ENCODE data around the gene B4GALNT4. TPM values are rescaled to one million over a fixed set of nuclear protein-coding genes. Genes with fewer than 3 reads are reported as not detected.

B4GALNT4 gene
- total and polyA plus RNA-seq, 2 of the 8 experiments (the other 6 are each of a cell fraction or from before 2014, with no cell fraction given): 40.9 to 76.3 TPM

DNA sequence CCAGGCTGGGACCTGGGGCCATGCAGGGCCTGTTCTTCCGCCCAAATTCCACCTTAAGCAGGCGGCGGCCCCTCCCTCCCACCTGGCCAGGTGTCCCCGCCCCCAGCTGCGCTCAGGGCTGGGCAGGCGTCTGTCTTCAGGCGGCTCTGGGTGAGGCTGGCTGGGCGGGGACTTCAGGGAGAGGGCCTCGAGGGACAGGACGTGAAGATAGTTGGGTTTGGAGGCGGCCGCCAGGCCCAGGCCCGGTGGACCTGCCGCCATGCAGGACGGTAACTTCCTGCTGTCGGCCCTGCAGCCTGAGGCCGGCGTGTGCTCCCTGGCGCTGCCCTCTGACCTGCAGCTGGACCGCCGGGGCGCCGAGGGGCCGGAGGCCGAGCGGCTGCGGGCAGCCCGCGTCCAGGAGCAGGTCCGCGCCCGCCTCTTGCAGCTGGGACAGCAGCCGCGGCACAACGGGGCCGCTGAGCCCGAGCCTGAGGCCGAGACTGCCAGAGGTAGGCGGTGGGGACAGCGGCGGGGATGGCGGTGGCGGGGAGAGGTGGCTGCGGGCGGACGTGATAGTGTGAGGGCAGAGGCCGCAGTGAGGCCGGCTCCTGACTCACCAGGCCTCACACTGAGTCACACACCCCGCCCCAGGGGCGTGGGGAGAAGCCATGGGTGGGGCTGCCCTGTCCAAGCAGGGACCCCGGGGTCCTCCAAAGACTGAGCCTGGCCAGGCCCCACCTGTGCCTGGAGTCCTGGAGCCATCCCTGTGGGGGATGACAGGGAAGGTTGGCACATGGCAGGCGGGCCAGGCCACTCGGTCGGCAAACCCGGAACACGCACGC is 24.9 kb downstream of the B4GALNT4 start, which contains the start of gene PKP3:
Gene PKP3, plus strand, starts transcription at position 176 of the 824 bp plus-strand sequence. Its CDS starts 84 bp downstream, at position 260.
- Histone ChIP-seq H3K27ac (ENCODE audit: low read depth, low read length) (no peak within 1 kb of the TSS), H2BK12ac (ENCODE audit: low read depth, low read length) (peak within 1 kb of the TSS; percentile 81; the same call in 1 of the 2 replicates), H3K27me3 (replicated peaks in 1 of 4; ENCODE audit: control insufficient read depth in 3 of 4, extremely low read depth in 1 of 4, insufficient read depth in 3 of 4, low read length in 3 of 4) (no peaks in the 10 kb centered on the region), H3K79me2 (ENCODE audit: control insufficient read depth in 1 of 2, insufficient read depth in 2 of 2, low read length in 2 of 2) (no peaks in the 10 kb centered on the region), H2AFZ (ENCODE audit: low read length) (no peak within 1 kb of the TSS), H2BK15ac (ENCODE audit: low read length) (0 out of 2 replicates have a peak within 1 kb of the TSS, but pooled peaks have one; percentile 61), H3K18ac (ENCODE audit: extremely low read depth, low read length) (peak within 1 kb of the TSS; percentile 60), H2BK120ac (replicated peaks; ENCODE audit: low read depth, low read length) (no peak within 1 kb of the TSS), H3K4me1 (replicated peaks in 1 of 4; ENCODE audit: control insufficient read depth in 3 of 4, insufficient read depth in 4 of 4, low read length in 3 of 4) (peaks cover 6 to 15% (median 6%) of the 10 kb centered on the region in 4 experiments; a peak in 6 of 7 replicates), H4K20me1 (replicated peaks in 1 of 2; ENCODE audit: control insufficient read depth in 1 of 2, insufficient read depth in 2 of 2, low read length in 2 of 2) (peaks cover 2 to 13% of the 10 kb centered on the region in 2 experiments), H3K36me3 (ENCODE audit: control insufficient read depth in 2 of 4, insufficient read depth in 4 of 4, low read length in 3 of 4) (peaks cover 0 to 19% (median 0%) of the 10 kb centered on the region in 4 experiments; a peak in 2 of 8 replicates), H3K79me1 (ENCODE audit: low read depth, low read length) (peaks cover 2% of the 10 kb centered on the region; the same call in 1 of the 2 replicates), H2AK5ac (ENCODE audit: low read depth, low read length) (peak within 1 kb of the TSS; percentile 92; the same call in 1 of the 2 replicates), H3K4me3 (ENCODE audit: extremely low read depth in 1 of 4, insufficient read depth in 2 of 4, low read depth in 3 of 4, low read length in 4 of 4) (peak within 1 kb of the TSS; percentile 18 to 59 (median 33)), H3K4ac (replicated peaks; ENCODE audit: insufficient read length, low read depth, low read length) (peak within 1 kb of the TSS; percentile 85), H3K56ac (replicated peaks; ENCODE audit: insufficient read length, low read depth, low read length) (peak within 1 kb of the TSS; percentile 40), H4K91ac (replicated peaks; ENCODE audit: insufficient read length, low read length) (peak within 1 kb of the TSS; percentile 74), H3K14ac (ENCODE audit: insufficient read length) (no peak within 1 kb of the TSS), H3K23me2 (ENCODE audit: low read depth, low read length) (peaks cover 10% of the 10 kb centered on the region; the same call in 1 of the 2 replicates), H4K5ac (ENCODE audit: insufficient read length, low read depth, low read length) (no peak within 1 kb of the TSS), H3K4me2 (ENCODE audit: insufficient read depth in 1 of 2, low read depth in 2 of 2, low read length in 2 of 2) (peak within 1 kb of the TSS; percentile 58 to 63), H3K23ac (ENCODE audit: insufficient read length) (no peak within 1 kb of the TSS), H2BK5ac (ENCODE audit: low read depth, low read length) (peak within 1 kb of the TSS; percentile 81), H4K8ac (ENCODE audit: extremely low read depth, insufficient read depth, low read length) (peak within 1 kb of the TSS; percentile 88), H2BK20ac (ENCODE audit: low read length) (0 out of 2 replicates have a peak within 1 kb of the TSS, but pooled peaks have one; percentile 75), H3K9ac (replicated peaks in 1 of 4; ENCODE audit: extremely low read depth in 1 of 4, low read depth in 3 of 4, low read length in 3 of 4) (peak within 1 kb of the TSS in 2 of 4 experiments; percentile 24 to 82; a peak in 3 of 7 replicates), H3K9me3 (ENCODE audit: insufficient read depth in 2 of 2, low read depth in 1 of 2, low read length in 1 of 2) (peaks cover 0 to 3% of the 10 kb centered on the region in 2 experiments; a peak in 1 of 4 replicates)
- DNase-seq (ENCODE audit: low read depth in 1 of 2, low spot score in 2 of 2) (peak in 1 of 2 experiments; percentile 38), FAIRE-seq (no peak)
- 25% methylated on average over 37 of the region's 57 CpGs; no CpG with 5 or more reads in 1 of the 2 experiments for WGBS, 2 experiments (ENCODE audit: extremely low coverage in 1 of 2, insufficient coverage in 1 of 2, insufficient read length in 1 of 2, insufficient replicate concordance in 2 of 2, low coverage in 1 of 2, low lambda C conversion rate in 2 of 2, missing lambda C conversion rate in 1 of 2)
- ChIA-PET POLR2A (ENCODE audit: partially characterized antibody) (interaction anchor here (0.7 to 4.2 kb wide), 6 partner anchors 9 to 233 kb away, joined by 3 to 20 read pairs (median 3); partner anchors contain the start of gene SCT), CTCF (ENCODE audit: partially characterized antibody) (interaction anchor here (0.6 to 0.8 kb wide), 2 partner anchors 30 to 177 kb away, joined by 3 read pairs; no protein-coding TSS in a partner anchor)
- TF ChIP-seq YY1 (IDR thresholded peaks at IDR 0.05; ENCODE audit: low read depth, low read length) (no peak), TAF1 (IDR thresholded peaks at IDR 0.05; ENCODE audit: low read depth, low read length) (no peak; the same call in 1 of the 2 replicates), SP2 (IDR thresholded peaks at IDR 0.05; ENCODE audit: low read length) (no peak), CHD2 (IDR thresholded peaks at IDR 0.05; ENCODE audit: low read length) (no peak), SP1 (IDR thresholded peaks at IDR 0.05; ENCODE audit: low read depth, low read length) (no peak), SAP30 (IDR thresholded peaks at IDR 0.05; ENCODE audit: insufficient read depth, insufficient replicate concordance, low read length) (no peak), TEAD4 (IDR thresholded peaks at IDR 0.05; ENCODE audit: low read depth, low read length) (no peak), POLR2A (IDR thresholded peaks at IDR 0.05; ENCODE audit: control extremely low read depth in 1 of 2, low read depth in 2 of 2, low read length in 2 of 2) (no peak)
- TF ChIP-seq, protein P1, sequence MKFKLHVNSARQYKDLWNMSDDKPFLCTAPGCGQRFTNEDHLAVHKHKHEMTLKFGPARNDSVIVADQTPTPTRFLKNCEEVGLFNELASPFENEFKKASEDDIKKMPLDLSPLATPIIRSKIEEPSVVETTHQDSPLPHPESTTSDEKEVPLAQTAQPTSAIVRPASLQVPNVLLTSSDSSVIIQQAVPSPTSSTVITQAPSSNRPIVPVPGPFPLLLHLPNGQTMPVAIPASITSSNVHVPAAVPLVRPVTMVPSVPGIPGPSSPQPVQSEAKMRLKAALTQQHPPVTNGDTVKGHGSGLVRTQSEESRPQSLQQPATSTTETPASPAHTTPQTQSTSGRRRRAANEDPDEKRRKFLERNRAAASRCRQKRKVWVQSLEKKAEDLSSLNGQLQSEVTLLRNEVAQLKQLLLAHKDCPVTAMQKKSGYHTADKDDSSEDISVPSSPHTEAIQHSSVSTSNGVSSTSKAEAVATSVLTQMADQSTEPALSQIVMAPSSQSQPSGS (IDR thresholded peaks at IDR 0.05; ENCODE audit: low read length): no peak

Measured in H1 (cell line).